ENCODE measurements around the gene ATF7. TPM values are rescaled to one million over a fixed set of nuclear protein-coding genes. Genes with fewer than 3 reads are reported as not detected.

ATF7 gene
- total RNA-seq, 2 donors from 2014 or later = 25.0 to 30.1 TPM

DNA sequence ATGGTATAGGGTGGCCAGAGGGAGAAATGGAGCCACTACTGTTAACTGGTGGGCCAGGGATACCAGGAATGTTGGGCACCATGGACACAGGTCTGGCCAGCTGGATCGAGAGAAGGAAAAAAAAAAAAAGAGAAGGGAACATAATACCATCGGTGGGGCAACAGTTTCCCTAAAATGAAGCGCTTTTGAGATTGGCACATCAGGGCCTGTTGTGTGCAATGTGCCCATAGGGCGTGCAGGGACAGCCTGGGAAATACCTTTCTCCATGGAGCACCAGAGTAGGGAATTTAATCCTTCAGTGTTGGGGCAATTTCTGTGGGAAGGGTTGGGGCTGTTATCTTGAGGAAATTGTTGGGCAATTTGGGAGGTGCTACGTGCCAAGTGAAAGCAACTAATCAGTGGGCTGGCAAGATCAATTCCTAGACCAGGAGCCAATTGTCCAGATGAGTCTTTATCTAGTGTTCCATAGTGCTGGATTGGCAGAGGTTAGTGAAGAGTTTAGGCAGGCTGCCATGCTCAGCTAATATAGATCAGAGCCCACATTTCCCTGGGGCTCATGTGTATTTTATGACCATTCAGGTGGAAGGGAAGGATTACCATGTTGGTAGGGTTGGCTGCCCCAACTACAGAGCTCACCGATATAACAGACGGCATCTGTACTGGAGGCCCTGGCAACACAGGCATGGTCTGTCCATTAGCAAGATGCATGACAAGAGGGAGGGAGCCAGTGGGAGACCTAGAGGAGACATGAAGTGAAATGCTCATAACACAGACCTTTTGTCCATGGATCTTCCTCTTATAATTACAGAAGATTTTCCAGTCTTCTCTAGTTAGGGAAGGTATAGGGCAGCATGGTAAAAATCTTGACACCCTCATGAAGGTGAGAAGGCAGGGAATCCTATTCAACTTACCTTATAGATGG is 93.4 kb downstream of the ATF7 start:
- ATAC-seq (no peak), DNase-seq (ENCODE audit: low spot score in 2 of 2) (no peak)
- no peaks in the 10 kb centered on the region for H3K9me3 Mint-ChIP-seq
- no peak overlapping the region for H3K27ac Mint-ChIP-seq
- peaks cover 7 to 11% of the 10 kb centered on the region in 2 donors for H3K36me3 Mint-ChIP-seq

DNA sequence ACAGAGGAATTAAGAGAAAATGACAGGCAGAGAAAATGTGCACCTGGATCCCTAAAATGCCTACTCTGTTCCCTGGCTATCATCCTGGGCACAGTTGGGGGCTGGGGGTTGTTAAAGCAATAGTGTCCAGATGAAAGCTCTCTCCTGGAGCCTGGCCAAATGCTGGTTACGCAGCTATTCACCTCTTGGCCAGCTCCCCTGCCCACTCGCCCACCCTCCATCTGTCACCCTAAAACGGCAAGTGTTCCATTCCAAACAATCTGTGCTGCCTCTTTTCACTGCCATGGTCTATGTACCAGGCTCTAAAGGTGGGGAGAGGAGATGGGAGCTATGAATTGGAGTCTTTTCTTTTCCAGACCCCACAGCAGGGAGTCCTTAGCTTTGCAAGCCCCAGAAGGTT is 94.2 kb downstream of the ATF7 start:
- H3K36me3 Mint-ChIP-seq = peaks cover 7 to 11% of the 10 kb centered on the region in 2 donors
- no peaks in the 10 kb centered on the region for H3K9me3 Mint-ChIP-seq
- no peak for ATAC-seq
- H3K27ac Mint-ChIP-seq = no peak overlapping the region
- DNase-seq (ENCODE audit: low spot score in 2 of 2) = no peak

DNA sequence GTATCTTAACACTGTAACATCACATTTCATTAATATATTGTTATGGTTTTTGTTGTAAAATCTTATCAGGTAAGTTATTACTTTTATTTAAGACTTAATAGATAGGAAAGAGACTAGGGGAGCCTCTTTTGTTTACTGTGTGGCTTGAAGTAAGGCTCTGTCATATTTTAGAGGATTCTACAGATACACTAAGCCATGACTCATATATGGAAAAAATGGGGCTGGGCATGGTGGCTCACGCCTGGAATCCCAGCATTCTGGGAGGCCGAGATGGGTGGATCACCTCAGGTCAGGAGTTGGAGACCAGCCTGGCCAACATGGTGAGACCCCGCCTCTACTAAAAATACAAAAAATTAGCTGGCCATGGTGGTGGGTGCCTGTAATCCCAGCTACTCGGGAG is 95.3 kb downstream of the ATF7 start:
- ATAC-seq (no peak), DNase-seq (ENCODE audit: low spot score in 2 of 2) (no peak)
- Mint-ChIP-seq H3K9me3 (no peaks in the 10 kb centered on the region), H3K27ac (no peak overlapping the region), H3K36me3 (peaks cover 7 to 11% of the 10 kb centered on the region in 2 donors)

DNA sequence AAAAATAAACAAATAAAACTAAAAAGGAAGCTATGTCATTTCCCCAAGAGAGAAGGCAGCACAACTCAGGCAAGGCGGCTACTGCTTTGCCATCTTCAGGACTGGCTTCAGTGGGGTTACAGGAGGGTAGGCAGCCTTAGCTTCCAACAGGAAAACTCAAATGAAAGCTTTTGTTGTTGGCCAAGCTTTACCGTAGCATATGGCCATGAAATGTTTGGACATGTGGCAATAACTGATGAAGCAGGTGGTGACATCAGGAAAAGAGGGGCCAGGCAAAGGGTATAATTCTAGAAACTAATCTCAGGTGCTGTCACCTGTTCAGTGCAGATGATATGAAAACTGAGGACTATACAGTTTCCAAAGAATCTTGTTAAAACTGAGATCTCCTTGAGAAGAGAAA is 96.1 kb downstream of the ATF7 start:
- no peak for DNase-seq (ENCODE audit: low spot score in 2 of 2)
- no peak for ATAC-seq
- Mint-ChIP-seq H3K36me3 (peaks cover 7 to 11% of the 10 kb centered on the region in 2 donors), H3K9me3 (no peaks in the 10 kb centered on the region), H3K27ac (no peak overlapping the region)

DNA sequence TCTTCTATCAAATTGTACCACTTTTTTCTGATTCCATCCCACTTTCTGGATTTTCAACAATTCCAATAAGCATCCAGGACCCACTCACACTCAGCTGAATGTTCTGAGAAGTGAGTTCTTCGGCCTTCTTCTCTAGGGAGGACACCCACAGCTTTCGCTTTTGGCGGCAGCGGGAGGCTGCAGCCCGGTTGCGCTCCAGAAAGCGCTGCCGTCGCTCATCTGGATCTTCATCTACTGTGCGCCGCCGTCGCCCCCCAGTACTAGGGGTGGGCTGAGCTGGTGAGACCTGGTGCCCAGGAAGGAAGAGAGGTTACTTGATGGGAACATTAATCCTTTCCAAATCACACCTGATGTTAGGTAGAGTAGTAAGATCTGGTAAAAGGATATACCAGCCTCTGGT is 101.7 kb downstream of the ATF7 start:
- no peak for ATAC-seq
- peaks cover 0 to 6% of the 10 kb centered on the region in 2 donors for H3K36me3 Mint-ChIP-seq
- H3K9me3 Mint-ChIP-seq = no peaks in the 10 kb centered on the region
- H3K27ac Mint-ChIP-seq = peak overlapping the region in 1 of 2 donors; percentile 22
- no peak for DNase-seq (ENCODE audit: low spot score in 2 of 2)

DNA sequence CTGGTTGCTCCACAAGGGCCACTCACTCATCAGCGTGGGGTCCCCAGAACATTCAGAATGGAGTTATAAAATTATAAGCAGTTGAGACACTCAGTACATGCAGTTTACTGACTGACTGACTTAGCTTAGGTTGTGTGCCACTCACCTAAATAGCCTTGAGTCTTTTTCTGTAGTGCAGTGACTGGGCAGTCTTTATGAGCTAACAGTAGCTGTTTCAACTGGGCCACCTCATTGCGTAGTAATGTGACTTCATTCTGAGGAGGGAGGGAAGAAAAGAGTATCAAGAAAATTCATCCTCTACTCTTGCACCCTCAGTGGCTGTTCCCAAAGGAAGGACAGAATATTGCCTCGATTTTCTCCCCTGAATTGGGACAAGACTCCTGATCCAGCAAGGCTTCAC is 103.1 kb downstream of the ATF7 start:
- H3K36me3 Mint-ChIP-seq = peaks cover 0 to 6% of the 10 kb centered on the region in 2 donors
- peak in 1 of 2 donors; percentile 5 for ATAC-seq
- no peak for DNase-seq (ENCODE audit: low spot score in 2 of 2)
- no peak overlapping the region for H3K27ac Mint-ChIP-seq
- H3K9me3 Mint-ChIP-seq = no peaks in the 10 kb centered on the region

DNA sequence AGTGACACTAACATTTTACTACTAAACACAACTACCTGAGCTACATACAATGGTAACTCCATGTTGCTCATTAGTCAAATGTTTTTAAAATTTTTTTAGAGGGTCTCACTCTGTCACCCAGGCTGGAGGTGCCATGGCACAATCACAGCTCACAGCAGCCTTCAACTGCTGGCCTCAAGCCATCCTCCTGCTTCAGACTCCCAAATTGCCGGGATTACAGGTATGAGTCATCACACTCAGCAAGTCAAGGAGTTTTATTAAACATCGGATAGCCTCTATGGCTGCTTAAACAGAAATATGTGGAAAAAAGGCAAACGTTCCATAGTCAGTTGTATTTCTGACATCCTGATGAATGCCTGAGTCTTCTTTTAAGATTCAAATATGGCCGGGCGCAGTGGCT is 107.8 kb downstream of the ATF7 start:
- DNase-seq (ENCODE audit: low spot score in 2 of 2) (no peak), ATAC-seq (no peak)
- Mint-ChIP-seq H3K36me3 (peaks cover 0 to 6% of the 10 kb centered on the region in 2 donors), H3K9me3 (no peaks in the 10 kb centered on the region), H3K27ac (no peak overlapping the region)

DNA sequence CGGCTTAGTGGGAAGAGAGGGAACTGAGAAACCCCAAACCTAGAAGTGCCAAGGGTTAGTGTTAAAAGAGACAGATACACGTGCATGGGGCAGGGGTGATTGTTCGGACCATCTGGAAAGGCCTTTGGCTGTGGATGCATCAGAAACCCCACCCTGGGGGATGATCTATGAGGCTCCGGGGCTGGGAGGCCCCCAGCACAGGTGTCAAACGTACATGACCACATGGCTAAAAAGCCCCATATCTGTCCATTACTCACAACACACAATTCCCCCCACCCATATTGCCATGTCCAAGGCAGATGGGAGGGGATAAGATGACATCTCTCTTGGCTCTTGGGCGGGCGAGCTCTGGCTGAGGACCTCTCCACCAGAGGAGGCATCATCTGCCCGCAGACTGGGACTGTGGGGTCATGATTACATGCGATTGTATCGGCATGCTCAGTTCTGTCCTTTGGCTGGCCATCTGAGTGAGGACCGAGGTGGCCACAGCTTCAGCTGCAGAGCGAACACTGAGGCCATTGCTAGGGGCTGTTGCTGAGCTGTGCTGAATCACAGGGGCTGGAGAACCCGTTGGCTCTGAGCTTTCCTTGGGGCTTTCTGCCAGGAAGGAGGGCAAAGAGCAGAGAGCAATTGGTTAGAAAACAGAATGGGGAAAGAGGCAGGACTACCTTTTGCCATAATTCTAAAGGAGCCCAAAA is 109.3 kb downstream of the ATF7 start:
- DNase-seq (ENCODE audit: low spot score in 2 of 2) (no peak), ATAC-seq (no peak)
- H3K27ac Mint-ChIP-seq = peak overlapping the region; percentile 34
- no peaks in the 10 kb centered on the region for H3K9me3 Mint-ChIP-seq
- H3K36me3 Mint-ChIP-seq = peaks cover 0 to 6% of the 10 kb centered on the region in 2 donors

DNA sequence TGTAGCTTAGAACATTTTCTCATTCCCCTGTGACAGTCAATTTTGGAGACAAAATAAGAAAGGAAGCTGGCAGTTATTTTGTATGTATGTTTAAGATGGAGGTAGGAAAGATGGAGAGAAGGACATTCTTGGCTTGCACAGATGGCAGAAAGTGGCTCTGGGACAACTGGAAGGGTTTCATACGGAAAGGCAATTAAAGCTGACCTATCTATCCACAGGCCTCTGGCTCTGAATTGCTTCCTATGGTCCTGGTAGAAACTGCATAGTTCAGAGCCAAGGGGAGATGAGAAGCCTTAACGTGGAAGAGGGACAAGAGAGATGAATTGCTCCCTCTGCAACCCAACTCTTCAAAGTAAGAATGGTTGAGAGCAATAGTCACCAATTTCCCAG is 110.9 kb downstream of the ATF7 start:
- DNase-seq (ENCODE audit: low spot score in 2 of 2) (no peak), ATAC-seq (no peak)
- H3K9me3 Mint-ChIP-seq = no peaks in the 10 kb centered on the region
- peak overlapping the region in 1 of 2 donors; percentile 34 for H3K27ac Mint-ChIP-seq
- H3K36me3 Mint-ChIP-seq = peaks cover 0 to 4% of the 10 kb centered on the region in 2 donors

DNA sequence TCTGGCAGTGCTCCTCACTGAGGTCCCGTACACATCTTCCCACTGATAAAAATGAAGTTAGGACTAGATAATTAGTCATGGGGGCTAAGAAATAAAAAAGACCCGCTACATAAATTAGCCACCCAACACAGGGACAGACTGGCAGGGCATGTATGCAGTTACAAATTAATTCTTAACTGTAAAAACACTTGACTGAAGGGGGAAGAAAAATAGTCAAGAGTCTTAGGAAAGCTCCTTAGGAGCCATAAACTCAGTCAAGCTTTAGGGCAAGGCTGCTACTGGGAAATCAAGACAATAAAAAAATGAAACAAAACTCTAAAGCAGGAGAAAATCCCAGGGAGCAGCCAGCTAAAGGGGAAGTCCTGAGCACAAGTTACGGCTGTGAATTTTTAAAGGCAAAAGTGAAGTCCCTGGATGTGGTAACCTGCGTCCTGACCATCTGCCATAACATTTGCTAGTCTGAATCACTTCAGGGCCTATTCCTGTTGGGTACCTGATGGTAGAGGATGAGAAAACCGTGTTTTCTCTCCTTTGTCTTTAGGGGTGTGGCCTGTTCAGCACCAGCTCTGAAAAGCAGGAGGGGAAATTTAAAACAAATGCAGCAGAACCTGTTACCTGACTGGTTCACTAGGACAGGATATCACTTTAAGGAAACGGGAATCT is 111.4 kb downstream of the ATF7 start:
- H3K36me3 Mint-ChIP-seq = no peaks in the 10 kb centered on the region
- ATAC-seq = no peak
- no peak overlapping the region for H3K27ac Mint-ChIP-seq
- DNase-seq (ENCODE audit: low spot score in 2 of 2) = no peak
- H3K9me3 Mint-ChIP-seq = no peaks in the 10 kb centered on the region

DNA sequence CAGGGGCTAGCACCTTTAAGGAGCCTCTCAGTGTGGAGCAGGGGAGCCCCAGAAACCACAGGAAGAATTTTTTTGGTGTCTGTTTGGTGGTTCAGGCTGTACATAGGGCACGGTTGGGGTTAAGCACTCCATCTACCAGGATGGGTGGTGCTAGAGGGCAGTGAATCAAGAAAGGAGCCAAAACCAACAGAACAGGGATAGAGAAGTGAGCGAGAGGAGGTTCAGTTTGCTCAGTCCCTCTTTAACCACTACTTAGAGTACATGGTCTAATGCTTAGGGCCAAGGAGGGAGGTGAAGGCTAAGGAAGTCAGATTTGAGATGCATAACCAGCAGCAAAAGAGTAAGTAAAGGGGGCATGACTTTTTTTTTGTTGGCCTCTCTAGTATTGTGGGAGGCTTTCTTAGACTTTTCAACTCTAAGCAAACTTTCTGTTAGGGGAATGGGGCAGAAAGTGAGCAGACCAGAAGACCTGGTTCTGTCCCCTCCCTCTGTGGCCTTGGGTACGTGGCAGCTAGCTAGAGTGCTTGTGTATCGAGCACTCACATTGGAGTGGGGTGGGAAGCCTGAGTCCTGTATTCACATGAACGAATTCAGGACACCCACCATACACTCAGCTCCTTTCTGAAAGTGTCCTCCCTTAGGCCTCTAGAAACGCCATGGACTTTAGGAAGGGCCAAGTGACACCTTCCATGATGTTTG is 112.3 kb downstream of the ATF7 start:
- Mint-ChIP-seq H3K9me3 (no peaks in the 10 kb centered on the region), H3K36me3 (no peaks in the 10 kb centered on the region), H3K27ac (peak overlapping the region in 1 of 2 donors; percentile 83)
- no peak for ATAC-seq
- DNase-seq (ENCODE audit: low spot score in 2 of 2) = no peak

DNA sequence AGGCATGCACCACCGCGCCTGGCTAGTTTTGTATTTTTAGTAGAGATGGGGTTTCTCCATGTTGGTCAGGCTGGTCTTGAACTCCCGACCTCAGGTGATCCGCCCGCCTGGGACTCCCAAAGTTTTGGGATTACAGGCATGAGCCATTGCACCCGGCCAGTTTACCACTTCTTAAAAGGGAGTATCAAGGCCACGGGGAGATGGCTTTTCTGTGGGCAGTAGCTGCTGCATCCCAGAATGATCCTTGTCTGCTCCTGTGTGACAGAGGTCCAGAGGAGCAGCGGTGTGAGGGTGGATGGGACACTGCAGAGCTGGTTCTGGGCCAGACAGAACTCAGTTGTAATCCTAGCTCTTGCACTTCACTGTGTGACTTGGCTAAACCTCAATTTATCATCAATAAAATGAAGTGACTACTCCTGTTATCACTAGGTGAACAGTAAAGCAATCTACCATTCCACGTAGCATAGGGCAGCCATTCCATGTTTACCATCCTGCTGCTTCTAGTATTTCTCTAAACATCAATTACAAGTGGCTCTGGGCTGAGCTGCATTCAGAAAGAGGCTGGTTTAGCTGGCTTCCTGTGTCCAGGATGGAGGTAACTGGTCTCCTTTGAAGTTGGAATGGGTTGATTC is 115.9 kb downstream of the ATF7 start:
- Mint-ChIP-seq H3K9me3 (no peaks in the 10 kb centered on the region), H3K36me3 (no peaks in the 10 kb centered on the region), H3K27ac (peak overlapping the region in 1 of 2 donors; percentile 77)
- ATAC-seq (no peak), DNase-seq (ENCODE audit: low spot score in 2 of 2) (no peak)

DNA sequence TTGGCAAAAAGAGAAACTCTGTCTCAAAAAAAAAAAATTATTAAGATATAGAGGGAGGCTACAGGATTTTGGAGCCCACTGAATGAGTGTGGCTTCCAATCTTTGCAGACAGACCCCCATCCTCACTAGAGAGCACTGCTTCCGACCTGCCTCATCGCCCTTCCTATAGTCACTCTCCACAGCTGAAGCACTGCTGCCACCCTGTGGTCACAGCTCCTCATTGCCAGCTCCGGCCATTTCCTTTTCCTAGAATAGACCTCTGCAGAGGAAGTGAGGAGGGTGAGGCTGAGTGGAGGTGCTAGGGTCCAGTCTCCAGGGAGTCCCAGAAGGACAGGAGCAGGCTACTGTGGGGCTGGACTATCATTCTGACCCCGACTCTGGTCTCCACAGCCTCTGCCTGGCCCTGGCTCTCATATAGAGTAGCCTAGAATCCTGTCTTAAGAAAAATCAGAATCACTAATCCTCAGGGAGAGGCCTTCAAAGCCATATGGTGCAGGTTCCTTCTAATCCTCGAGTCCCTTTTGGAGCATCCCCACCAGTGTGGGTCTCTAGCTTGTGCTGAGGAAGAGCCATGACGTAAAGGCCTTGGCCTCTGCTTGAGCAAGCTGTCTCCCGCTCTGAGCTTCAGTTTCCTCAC is 117.5 kb downstream of the ATF7 start:
- Mint-ChIP-seq H3K36me3 (no peaks in the 10 kb centered on the region), H3K27ac (peak overlapping the region in 1 of 2 donors; percentile 83), H3K9me3 (no peaks in the 10 kb centered on the region)
- DNase-seq (ENCODE audit: low spot score in 2 of 2) (peak; percentile 85 to 89), ATAC-seq (peak; percentile 93 to 98)

DNA sequence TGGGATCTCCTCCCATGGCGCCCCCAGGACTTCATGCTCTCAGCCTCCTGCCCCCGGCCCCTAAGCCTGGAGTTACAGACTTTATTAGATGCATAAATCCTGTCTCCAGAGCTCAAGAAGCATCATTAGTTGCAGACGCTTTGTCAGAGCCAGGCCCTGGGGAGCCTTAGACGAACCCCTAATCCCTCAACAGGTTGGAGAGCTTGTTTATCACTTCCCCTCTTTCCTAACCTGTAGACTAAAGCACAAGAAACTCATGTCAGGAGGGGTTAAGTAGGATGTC is 118.6 kb downstream of the ATF7 start:
- Mint-ChIP-seq H3K9me3 (no peaks in the 10 kb centered on the region), H3K27ac (no peak overlapping the region), H3K36me3 (no peaks in the 10 kb centered on the region)
- DNase-seq (ENCODE audit: low spot score in 2 of 2) = no peak
- no peak for ATAC-seq

DNA sequence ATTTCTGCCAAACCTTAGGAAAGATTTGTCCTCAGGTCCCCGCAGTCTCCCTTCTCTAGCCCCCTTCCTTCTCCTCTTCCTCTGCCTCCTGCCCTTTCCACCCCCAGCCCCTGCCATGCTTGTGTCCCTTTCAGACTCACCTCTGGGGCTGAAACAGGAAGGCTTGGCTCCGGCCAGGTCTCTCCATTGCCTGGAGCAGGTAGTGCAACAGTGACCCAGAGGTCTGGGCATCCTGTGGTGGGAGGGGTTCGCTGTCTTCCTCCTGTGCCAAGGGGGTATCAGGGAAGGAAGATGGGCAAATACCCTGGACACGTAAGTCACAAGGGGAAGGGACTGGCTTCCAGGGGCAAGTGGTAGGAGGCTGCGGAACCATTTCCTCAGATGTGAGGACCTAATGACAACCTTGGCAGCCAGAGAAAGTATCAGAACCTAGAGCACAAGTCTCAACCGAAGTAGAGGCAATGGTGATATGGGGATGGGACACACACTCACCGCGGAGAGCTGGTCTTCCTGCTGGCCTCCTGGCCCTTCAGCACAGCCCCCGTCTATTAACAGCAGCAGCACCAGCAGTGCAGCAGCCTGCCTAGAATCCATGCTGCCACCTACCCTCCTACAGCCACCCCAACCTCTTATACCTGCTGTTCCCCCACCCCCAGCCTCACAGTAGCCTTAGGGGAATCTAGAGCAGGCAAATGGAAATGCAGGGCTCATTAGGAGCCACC is 119.1 kb downstream of the ATF7 start, which contains the start of gene NPFF:
Gene NPFF (minus strand): TSS at position 604 of the 722 bp plus-strand sequence. CDS start 10 bp downstream, at position 594.
- no peak for ATAC-seq
- Mint-ChIP-seq H3K36me3 (no peaks in the 10 kb centered on the region), H3K27ac (peak within 1 kb of the TSS in 1 of 2 donors; percentile 82), H3K9me3 (no peaks in the 10 kb centered on the region)
- DNase-seq (ENCODE audit: low spot score in 2 of 2) = no peak

All from activated naive CD4-positive, alpha-beta T cell treated with anti-CD3 and anti-CD28 coated beads, Interleukin-2, amount 50 U/mL, for 72 hours (primary cell).